Muscle layer of colon (tissue), 2 donors: Measurements from ENCODE around the gene SLC2A5.
"Not testable (repeated sequence)": the region's sequence is repeated elsewhere in the genome, so short reads cannot be mapped to it uniquely, and the experiment has no call there.

Experiments used
- H3K27ac ChIP-seq: one replicate; pipeline ENCODE4 v1.7.0; 2013; ENCODE audit warnings: low read depth, mild to moderate bottlenecking, low read length, moderate library complexity
- H3K27me3 ChIP-seq, 2 donors: one replicate each; pipeline ENCODE4 v1.7.0; 2013; ENCODE audit warnings: low read length in 2 of 2, mild to moderate bottlenecking in 2 of 2; ENCODE audit not compliant: insufficient read depth in 2 of 2, control insufficient read depth in 1 of 2
- H3K36me3 ChIP-seq: one replicate; pipeline ENCODE4 v1.7.0; 2013; ENCODE audit warnings: mild to moderate bottlenecking, low read length; ENCODE audit not compliant: insufficient read depth
- H3K4me1 ChIP-seq: one replicate; pipeline ENCODE4 v1.7.0; 2013; ENCODE audit warnings: mild to moderate bottlenecking, low read length; ENCODE audit not compliant: insufficient read depth
- H3K4me3 ChIP-seq, 2 donors: one replicate each; pipeline ENCODE4 v1.7.0; 2013; ENCODE audit warnings: low read length in 2 of 2, low read depth in 1 of 2, mild to moderate bottlenecking in 1 of 2, moderate library complexity in 1 of 2
- H3K9ac ChIP-seq: one replicate; pipeline ENCODE4 v1.7.0; 2013; ENCODE audit warnings: low read length
- H3K9me3 ChIP-seq: one replicate; pipeline ENCODE4 v1.7.0; 2013; ENCODE audit warnings: mild to moderate bottlenecking, low read length
- donor health status: abdominal sarcoma.
- donor health status: Adenocarcinoma of cecum.

The SLC2A5 gene

GRCh38 chr1:9025449-9025848 lies 44.0 kb downstream of the SLC2A5 start:
- Histone ChIP-seq H3K4me3 (no peak overlapping the region), H3K9ac (no peak overlapping the region), H3K4me1 (no peaks in the 10 kb centered on the region), H3K36me3 (no peaks in the 10 kb centered on the region), H3K27ac (no peak overlapping the region), H3K27me3 (no peaks in the 10 kb centered on the region), H3K9me3 (no peaks in the 10 kb centered on the region)

GRCh38 chr1:9024837-9025236 lies 44.6 kb downstream of the SLC2A5 start:
- Histone ChIP-seq H3K27me3 (no peaks in the 10 kb centered on the region), H3K27ac (no peak overlapping the region), H3K4me3 (no peak overlapping the region), H3K36me3 (no peaks in the 10 kb centered on the region), H3K9me3 (no peaks in the 10 kb centered on the region), H3K9ac (no peak overlapping the region), H3K4me1 (no peaks in the 10 kb centered on the region)

DNA sequence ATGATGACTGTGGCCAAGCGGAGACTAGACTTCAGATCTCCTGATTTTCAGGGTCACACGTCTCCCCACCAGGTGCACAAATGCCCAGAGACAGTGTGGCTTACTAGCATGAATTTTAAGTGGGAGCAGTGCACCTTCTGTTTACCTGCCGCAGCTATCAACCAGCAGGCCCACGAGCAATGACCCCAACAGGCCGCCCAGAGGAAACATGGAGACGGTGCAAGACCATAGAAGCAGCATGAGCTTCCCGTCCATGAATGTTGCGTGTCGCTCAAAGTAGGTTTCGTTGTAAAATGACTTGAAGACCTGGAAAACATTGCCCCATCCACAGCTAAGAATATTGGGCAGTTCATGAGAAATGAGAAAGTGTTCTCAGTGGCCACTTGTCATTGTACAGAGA lies 46.7 kb downstream of the SLC2A5 start:
- Histone ChIP-seq H3K27ac (no peak overlapping the region), H3K36me3 (no peaks in the 10 kb centered on the region)

DNA sequence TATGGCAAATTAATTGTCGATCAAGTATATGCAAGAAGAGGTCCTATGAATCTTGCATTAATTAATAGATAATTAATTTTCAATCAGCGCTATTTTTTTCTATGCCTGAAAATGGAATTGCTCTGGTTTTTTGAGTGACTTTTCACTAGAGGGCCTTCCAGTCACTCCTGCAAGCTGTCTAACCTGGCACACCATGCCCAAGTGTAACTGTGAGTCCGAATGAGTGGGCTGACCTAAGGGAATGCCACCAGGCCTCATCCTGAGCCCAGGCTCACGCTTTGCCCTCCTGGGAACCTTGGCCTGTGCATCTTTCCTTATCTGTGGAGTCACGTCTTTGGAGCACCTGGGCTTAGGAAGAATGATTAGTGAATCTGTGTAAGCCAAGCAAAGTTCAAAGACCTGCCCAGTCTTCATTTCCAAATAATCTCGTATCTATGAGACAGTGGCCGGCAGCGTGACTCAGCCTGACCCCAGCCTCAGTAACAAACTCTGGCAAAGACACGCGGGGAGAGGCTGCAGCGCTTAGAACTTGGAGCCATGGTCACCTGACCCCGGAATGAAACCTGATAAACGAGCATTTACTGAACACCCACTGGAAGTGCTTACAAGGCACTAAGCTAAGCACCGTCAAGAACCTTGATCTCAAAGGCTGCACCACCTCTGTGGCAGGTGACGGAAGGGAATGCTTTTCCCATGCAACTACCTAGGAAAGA lies 47.3 kb downstream of the SLC2A5 start:
- H3K27ac ChIP-seq, H3K9ac ChIP-seq, H3K9me3 ChIP-seq, H3K4me1 ChIP-seq, H3K36me3 ChIP-seq, H3K27me3 ChIP-seq, H3K4me3 ChIP-seq: not testable (repeated sequence)

More for the DNA sequence above, 46.7 kb downstream of the SLC2A5 start:
- no peaks in the 10 kb centered on the region for H3K27me3 ChIP-seq
- no peaks in the 10 kb centered on the region for H3K9me3 ChIP-seq
- no peaks in the 10 kb centered on the region for H3K4me1 ChIP-seq
- H3K4me3 ChIP-seq = no peak overlapping the region
- no peak overlapping the region for H3K9ac ChIP-seq

DNA sequence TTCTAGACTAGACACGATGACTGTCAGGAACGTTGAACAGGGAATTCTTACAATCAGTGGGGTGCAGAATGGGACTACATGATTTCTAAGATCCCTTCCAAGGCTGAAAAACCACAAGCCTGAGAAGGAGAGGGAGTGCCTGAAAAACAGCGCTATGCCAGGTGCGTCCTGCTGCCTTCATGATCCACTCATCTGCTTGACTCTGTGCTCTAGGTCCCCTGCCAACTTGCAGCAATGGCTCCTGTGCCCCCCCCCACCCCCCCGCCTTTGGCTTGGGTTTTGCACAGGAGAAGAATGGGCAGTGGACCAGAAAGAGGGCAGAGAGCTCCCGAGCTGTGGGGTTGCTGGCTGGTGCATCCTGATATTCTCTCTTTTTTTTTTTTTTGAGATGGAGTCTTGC lies 49.1 kb downstream of the SLC2A5 start:
- Histone ChIP-seq H3K27me3 (no peaks in the 10 kb centered on the region), H3K9me3 (no peaks in the 10 kb centered on the region), H3K4me3 (no peak overlapping the region), H3K36me3 (no peaks in the 10 kb centered on the region), H3K27ac (no peak overlapping the region), H3K9ac (no peak overlapping the region), H3K4me1 (no peaks in the 10 kb centered on the region)

DNA sequence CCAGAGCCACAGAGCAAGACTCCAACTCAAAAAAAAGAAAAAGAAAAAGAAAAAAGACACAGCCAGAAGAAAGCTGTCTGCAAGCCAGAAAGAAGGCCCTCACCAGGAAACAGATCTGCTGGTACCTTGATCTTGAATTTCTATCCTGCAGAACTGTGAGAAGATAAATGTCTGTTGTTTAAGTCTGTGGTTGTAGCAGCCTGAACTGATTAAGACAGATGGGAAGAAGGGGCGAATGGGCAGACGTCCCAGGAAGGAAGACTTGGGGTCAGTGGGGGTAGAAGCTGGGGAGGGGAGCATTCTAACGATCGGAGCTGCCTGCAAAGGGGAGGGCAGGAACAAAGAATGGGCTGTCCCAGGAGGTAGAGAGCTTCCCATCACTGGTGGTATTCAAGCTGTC lies 49.5 kb downstream of the SLC2A5 start:
- no peaks in the 10 kb centered on the region for H3K36me3 ChIP-seq
- H3K4me1 ChIP-seq = no peaks in the 10 kb centered on the region
- H3K27me3 ChIP-seq = no peaks in the 10 kb centered on the region
- no peaks in the 10 kb centered on the region for H3K9me3 ChIP-seq
- no peak overlapping the region for H3K27ac ChIP-seq
- H3K4me3 ChIP-seq = no peak overlapping the region
- no peak overlapping the region for H3K9ac ChIP-seq

DNA sequence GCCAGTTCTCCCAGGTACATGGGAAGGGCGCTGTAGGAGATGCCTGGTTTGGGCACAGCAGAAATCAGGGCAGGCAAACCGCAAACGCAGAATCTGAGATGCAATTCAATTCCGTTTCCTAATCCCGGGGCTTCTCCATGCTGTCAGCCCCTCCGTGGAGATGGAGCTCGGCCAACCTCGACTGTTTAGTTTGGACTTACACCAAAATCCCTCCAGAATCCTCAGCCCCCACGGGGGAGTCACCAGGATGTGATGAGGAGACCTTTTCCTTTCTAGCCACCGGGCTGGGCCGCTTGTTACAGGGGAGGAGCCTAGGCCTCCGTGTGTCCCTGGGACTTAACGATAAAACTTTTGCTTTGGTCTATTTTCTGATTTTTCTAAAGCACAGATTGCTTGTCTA lies 51.1 kb downstream of the SLC2A5 start:
- Histone ChIP-seq H3K4me3 (no peak overlapping the region), H3K27ac (no peak overlapping the region), H3K4me1 (no peaks in the 10 kb centered on the region), H3K9me3 (no peaks in the 10 kb centered on the region), H3K9ac (no peak overlapping the region), H3K27me3 (no peaks in the 10 kb centered on the region), H3K36me3 (no peaks in the 10 kb centered on the region)

- H3K36me3 ChIP-seq = no peaks in the 10 kb centered on the region
- no peaks in the 10 kb centered on the region for H3K4me1 ChIP-seq
- no peaks in the 10 kb centered on the region for H3K9me3 ChIP-seq
- no peak overlapping the region for H3K4me3 ChIP-seq
- no peak overlapping the region for H3K9ac ChIP-seq
- H3K27ac ChIP-seq = no peak overlapping the region
- no peaks in the 10 kb centered on the region for H3K27me3 ChIP-seq
These were observed 53.0 kb downstream of the SLC2A5 start for GRCh38 chr1:9016455-9016854.

DNA sequence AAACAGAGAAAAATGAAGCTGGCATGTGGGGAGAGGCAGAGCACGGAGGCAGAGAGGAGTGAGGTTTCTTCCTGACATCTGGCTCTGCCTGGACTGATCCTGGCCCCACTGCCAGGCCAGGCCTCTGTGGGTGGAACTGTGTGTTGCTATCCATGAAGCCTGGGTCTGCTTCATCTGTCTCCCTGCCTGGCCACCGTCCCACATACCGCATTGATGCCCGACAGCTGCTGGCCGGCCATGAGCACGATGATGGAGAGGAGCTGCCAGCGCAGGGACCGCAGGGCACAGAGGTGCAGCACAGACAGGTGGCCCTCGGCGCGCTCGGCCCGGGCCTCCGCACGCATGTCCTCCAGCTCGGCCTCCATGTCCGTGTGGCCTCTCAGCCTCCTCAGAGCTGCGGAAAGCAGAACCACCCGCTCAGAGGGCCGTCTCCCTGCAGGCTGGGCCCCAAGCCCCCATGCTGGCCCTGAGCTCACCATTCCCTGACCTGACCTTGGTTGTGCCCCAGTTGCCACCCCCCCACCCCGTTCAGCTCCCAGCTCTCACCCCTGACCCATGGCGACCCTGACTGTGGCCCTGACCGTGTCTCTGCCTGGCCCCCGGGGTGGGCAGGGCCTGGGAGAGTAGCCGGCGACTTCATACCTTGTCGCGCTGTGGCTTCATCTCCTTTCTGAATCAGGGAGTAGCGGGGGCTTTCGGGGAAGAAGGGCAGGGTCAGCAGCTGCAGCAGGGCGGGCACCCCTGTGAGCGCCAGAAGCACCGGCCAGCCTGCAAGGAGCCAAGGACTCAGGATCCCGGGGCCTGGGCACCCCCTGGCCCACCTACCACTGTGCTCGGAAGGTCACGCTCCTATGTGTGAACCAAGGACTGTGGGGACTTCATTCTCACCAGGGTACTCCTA lies 54.7 kb downstream of the SLC2A5 start:
- Histone ChIP-seq H3K9ac (no peak overlapping the region), H3K9me3 (no peaks in the 10 kb centered on the region), H3K4me1 (no peaks in the 10 kb centered on the region), H3K27ac (no peak overlapping the region), H3K4me3 (no peak overlapping the region), H3K36me3 (no peaks in the 10 kb centered on the region), H3K27me3 (no peaks in the 10 kb centered on the region)

DNA sequence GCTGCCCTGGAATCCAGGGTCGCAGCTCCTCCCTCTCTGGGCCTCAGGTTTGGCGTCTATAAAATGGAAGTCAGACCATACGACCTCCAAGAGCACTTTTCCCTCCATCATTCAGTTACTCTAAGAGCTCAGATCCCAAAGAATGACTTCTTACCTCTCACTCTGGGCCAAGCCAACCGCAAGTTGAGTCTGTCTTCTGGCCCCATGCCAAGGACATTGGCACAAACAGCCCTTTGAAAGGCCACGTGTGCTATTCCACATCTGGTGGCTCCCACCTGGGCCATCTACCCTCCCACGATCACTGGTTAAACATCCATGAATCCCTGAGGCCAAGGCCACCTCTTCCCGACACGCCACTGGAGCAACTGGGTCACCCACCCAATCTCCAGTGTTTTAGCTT lies 55.6 kb downstream of the SLC2A5 start:
- H3K27ac ChIP-seq = no peak overlapping the region
- no peaks in the 10 kb centered on the region for H3K9me3 ChIP-seq
- no peaks in the 10 kb centered on the region for H3K36me3 ChIP-seq
- no peak overlapping the region for H3K9ac ChIP-seq
- H3K4me1 ChIP-seq = no peaks in the 10 kb centered on the region
- H3K4me3 ChIP-seq = no peak overlapping the region
- H3K27me3 ChIP-seq = no peaks in the 10 kb centered on the region

DNA sequence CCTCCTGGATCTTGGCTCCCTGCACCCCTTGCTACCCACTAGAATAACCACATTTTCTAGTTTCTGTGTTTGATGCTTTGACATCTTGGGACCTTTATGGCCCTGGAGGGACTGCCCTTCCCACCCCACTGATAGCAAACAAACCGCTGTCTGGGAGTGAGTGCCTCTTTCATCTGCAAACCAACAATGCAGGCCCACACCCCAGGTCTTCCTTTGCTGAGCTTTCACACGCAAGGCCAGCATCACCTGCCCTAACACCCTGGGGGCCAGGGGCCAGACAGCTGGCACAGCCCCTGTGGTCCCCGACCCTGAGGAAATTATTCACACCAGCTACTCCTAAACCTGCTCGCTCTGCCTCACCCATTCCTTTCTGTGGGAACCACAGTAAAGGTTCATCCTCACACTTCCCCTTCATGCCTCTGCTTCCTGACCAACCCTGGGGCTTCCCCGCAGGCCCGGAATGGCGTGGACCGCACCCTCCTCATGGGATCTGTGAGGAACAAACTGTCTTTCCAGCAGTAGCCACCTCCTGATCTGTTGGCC lies 58.6 kb downstream of the SLC2A5 start:
- H3K36me3 ChIP-seq = no peaks in the 10 kb centered on the region
- H3K9ac ChIP-seq = no peak overlapping the region
- no peaks in the 10 kb centered on the region for H3K9me3 ChIP-seq
- H3K27me3 ChIP-seq = no peaks in the 10 kb centered on the region
- no peak overlapping the region for H3K27ac ChIP-seq
- no peaks in the 10 kb centered on the region for H3K4me1 ChIP-seq
- H3K4me3 ChIP-seq = no peak overlapping the region
